Measurements from ENCODE around the gene RPL7A. TPM values are rescaled to one million over a fixed set of nuclear protein-coding genes. Genes with fewer than 3 reads are reported as not detected.
A peak's percentile ranks its signal among the peaks of the same experiment; 100 is the strongest.

RPL7A gene
- total and polyA plus RNA-seq, 2 of the 13 experiments (the other 11 are each of a cell fraction or from before 2014, with no cell fraction given): 2,401 to 2,938 TPM

DNA sequence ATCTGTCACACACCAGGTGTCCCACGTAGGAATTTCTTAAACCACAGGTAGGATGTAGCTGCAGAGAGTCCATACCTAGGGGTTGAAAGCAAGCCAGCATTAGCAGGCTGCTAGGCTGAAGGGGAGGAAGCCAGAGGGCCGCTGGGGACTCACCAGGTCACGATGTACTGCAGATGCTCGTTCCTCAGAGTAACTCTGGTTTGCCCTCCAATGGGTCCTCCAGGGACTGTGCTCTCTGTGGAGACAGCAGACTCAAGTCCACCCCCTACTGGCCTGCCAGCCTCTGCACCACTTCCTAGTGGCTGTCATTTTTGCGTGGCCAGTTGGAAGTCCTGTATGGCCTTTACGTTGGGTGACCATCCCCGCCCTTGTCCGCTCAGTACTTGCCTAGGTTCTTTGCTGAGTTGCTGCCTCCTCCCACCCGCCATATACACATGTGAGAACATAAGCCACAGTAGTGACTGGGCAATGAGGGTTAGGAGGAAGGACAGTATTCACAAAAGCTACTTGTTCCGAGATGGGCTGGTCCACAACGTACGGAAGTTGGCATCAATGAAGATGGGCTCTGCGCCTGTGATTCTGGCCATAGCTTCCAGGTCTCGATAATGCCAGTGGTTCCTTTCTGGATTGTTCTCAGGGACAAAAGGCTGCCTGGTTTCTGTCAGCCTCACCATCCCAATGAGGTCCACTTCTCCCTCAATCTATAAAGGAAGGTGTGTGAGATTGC is 4.1 kb downstream of the RPL7A start (continued):
- TF ChIP-seq, protein P1, sequence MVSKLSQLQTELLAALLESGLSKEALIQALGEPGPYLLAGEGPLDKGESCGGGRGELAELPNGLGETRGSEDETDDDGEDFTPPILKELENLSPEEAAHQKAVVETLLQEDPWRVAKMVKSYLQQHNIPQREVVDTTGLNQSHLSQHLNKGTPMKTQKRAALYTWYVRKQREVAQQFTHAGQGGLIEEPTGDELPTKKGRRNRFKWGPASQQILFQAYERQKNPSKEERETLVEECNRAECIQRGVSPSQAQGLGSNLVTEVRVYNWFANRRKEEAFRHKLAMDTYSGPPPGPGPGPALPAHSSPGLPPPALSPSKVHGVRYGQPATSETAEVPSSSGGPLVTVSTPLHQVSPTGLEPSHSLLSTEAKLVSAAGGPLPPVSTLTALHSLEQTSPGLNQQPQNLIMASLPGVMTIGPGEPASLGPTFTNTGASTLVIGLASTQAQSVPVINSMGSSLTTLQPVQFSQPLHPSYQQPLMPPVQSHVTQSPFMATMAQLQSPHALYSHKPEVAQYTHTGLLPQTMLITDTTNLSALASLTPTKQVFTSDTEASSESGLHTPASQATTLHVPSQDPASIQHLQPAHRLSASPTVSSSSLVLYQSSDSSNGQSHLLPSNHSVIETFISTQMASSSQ (IDR thresholded peaks at IDR 0.05; ENCODE audit: low read depth): no peak
- TF ChIP-seq, protein P1 (CRISPR knock-in tag; IDR thresholded peaks at IDR 0.05; ENCODE audit: borderline replicate concordance): no peak
- TF ChIP-seq SNRNP70 (IDR thresholded peaks at IDR 0.05; ENCODE audit: low read depth, low read length) (no peak), FOXK1 (CRISPR knock-in tag; IDR thresholded peaks at IDR 0.05; ENCODE audit: borderline replicate concordance, low read depth) (no peak), ZNF550 (CRISPR knock-in tag; IDR thresholded peaks at IDR 0.05; ENCODE audit: borderline replicate concordance) (no peak), GLI4 (CRISPR knock-in tag; IDR thresholded peaks at IDR 0.05; ENCODE audit: borderline replicate concordance) (no peak), CREM (IDR thresholded peaks at IDR 0.05) (no peak), CREM (CRISPR knock-in tag; IDR thresholded peaks at IDR 0.05) (no peak), EEA1 (CRISPR knock-in tag; IDR thresholded peaks at IDR 0.05; ENCODE audit: borderline replicate concordance) (no peak), ZNF549 (CRISPR knock-in tag; IDR thresholded peaks at IDR 0.05) (no peak), YEATS4 (CRISPR knock-in tag; IDR thresholded peaks at IDR 0.05; ENCODE audit: borderline replicate concordance) (no peak), RFX5 (IDR thresholded peaks at IDR 0.05; ENCODE audit: low read depth, low read length) (no peak), TOE1 (CRISPR knock-in tag; IDR thresholded peaks at IDR 0.05) (no peak), ZNF670 (CRISPR knock-in tag; IDR thresholded peaks at IDR 0.05; ENCODE audit: borderline replicate concordance) (no peak), DNMT3B (CRISPR knock-in tag; conservative IDR thresholded peaks at IDR 0.05) (no peak), TFAP4 (IDR thresholded peaks at IDR 0.05; ENCODE audit: borderline replicate concordance, low read depth) (no peak), ZNF678 (CRISPR knock-in tag; IDR thresholded peaks at IDR 0.05) (0 out of 2 replicates have a peak, but pooled peaks have one; percentile 43)
- TF ChIP-seq, protein P2, sequence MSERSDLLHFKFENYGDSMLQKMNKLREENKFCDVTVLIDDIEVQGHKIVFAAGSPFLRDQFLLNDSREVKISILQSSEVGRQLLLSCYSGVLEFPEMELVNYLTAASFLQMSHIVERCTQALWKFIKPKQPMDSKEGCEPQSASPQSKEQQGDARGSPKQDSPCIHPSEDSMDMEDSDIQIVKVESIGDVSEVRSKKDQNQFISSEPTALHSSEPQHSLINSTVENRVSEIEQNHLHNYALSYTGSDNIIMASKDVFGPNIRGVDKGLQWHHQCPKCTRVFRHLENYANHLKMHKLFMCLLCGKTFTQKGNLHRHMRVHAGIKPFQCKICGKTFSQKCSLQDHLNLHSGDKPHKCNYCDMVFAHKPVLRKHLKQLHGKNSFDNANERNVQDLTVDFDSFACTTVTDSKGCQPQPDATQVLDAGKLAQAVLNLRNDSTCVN (CRISPR knock-in tag; IDR thresholded peaks at IDR 0.05; ENCODE audit: borderline replicate concordance): no peak
- TF ChIP-seq, protein P3, sequence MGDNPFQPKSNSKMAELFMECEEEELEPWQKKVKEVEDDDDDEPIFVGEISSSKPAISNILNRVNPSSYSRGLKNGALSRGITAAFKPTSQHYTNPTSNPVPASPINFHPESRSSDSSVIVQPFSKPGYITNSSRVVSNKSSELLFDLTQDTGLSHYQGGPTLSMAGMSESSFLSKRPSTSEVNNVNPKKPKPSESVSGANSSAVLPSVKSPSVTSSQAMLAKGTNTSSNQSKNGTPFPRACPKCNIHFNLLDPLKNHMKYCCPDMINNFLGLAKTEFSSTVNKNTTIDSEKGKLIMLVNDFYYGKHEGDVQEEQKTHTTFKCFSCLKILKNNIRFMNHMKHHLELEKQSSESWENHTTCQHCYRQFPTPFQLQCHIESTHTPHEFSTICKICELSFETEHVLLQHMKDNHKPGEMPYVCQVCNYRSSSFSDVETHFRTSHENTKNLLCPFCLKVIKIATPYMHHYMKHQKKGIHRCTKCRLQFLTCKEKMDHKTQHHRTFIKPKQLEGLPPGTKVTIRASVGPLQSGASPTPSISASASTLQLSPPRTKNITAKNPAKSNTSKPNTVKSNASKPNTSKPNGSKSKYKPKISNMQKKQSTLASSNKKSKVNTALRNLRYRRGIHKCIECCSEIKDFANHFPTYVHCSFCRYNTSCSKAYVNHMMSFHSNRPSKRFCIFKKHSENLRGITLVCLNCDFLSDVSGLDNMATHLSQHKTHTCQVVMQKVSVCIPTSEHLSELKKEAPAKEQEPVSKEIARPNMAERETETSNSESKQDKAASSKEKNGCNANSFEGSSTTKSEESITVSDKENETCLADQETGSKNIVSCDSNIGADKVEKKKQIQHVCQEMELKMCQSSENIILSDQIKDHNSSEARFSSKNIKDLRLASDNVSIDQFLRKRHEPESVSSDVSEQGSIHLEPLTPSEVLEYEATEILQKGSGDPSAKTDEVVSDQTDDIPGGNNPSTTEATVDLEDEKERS (CRISPR knock-in tag; IDR thresholded peaks at IDR 0.05): no peak

Data from HepG2 (cell line).